Esophagus muscularis mucosa (tissue), 4 donors: ENCODE results near the gene PRPS1. TPM values are rescaled to one million over a fixed set of nuclear protein-coding genes. Genes with fewer than 3 reads are reported as not detected.
A peak's percentile ranks its signal among the peaks of the same experiment; 100 is the strongest.

Experiments
- DNase-seq: peaks from one replicate; pipeline ENCODE4 v3.0.0-alpha.2; 2017; ENCODE audit errors: extremely low spot score
- H3K27ac ChIP-seq, 4 donors: fragments of 200-600 bp; sonication (generic); replicated peaks in 1 of 4; 1 replicate in 3 of 4; 2 replicates in 1 of 4; pipeline ENCODE4 v1.5.1; 2016 to 2019; ENCODE audit warnings: mild to moderate bottlenecking in 1 of 4
- H3K27me3 ChIP-seq, 4 donors: fragments of 200-600 bp; sonication (generic); one replicate each; pipeline versions ENCODE4 v1.5.1 to v1.6.0; 2016 to 2019
- H3K36me3 ChIP-seq, 4 donors: fragments of 200-600 bp; sonication (generic); one replicate each; pipeline ENCODE4 v1.5.1; 2016 to 2019
- H3K4me1 ChIP-seq, 4 donors: fragments of 200-600 bp; sonication (generic); one replicate each; pipeline ENCODE4 v1.5.1; 2016 to 2019
- H3K4me3 ChIP-seq, 4 donors: fragments of 200-600 bp; sonication (generic); 1 replicate in 2 of 4; 2 replicates in 2 of 4; pipeline ENCODE4 v1.5.1; 2016 to 2019; ENCODE audit warnings: mild to moderate bottlenecking in 4 of 4, moderate library complexity in 1 of 4
- H3K9me3 ChIP-seq, 4 donors: fragments of 200-600 bp; sonication (generic); 1 replicate in 3 of 4; 2 replicates in 1 of 4; pipeline ENCODE4 v1.5.1; 2016 to 2019
- EP300 ChIP-seq: sonication (generic); formaldehyde crosslinking; IDR thresholded peaks from one replicate; pipeline ENCODE4 v1.6.1; 2017; ENCODE audit warnings: antibody characterized with exemption
- POLR2A ChIP-seq: fragments of 450-650 bp; IDR thresholded peaks from one replicate; pipeline ENCODE4 v1.6.1; 2017; ENCODE audit warnings: antibody characterized with exemption, moderate library complexity, mild to moderate bottlenecking, low read depth
- POLR2AphosphoS5 ChIP-seq, 2 donors: sonication (generic); formaldehyde crosslinking; IDR thresholded peaks; one replicate each; pipeline ENCODE4 v1.6.1; 2017; ENCODE audit warnings: antibody characterized with exemption in 2 of 2
- WGBS: methylation state at CpG from one replicate; pipeline ENCODE4 v1.1.5; 2018; 5-methylcytosine and 5-hydroxymethylcytosine counted together
- intact Hi-C: fragments of 100-400 bp; cut with DNase I; formaldehyde crosslinking; loops from one replicate; pipeline ENCODE4 v1.15.1; 2023
- total RNA-seq, 4 donors: library from RNA; depleted of rRNA; stranded (reverse); fragments of >200 nt; gene quantifications; one replicate each; pipeline versions ENCODE4 v1.1.0 to v1.2.1, GENCODE V29; 2016
- TF ChIP-seq, protein P1 (sequence below), 3 experiments: fragments of 200-600 bp in 2 of 3; fragments of 450-650 bp in 1 of 3; sonication (generic) in 2 of 3; IDR thresholded peaks; one replicate each; pipeline ENCODE4 v1.5.1; 2017 to 2019; ENCODE audit warnings: antibody characterized with exemption in 3 of 3, mild to moderate bottlenecking in 2 of 3, moderate library complexity in 1 of 3

The PRPS1 gene
- total RNA-seq, 4 donors from 2014 or later: 17.0 to 36.0 (median 23.4) TPM

DNA sequence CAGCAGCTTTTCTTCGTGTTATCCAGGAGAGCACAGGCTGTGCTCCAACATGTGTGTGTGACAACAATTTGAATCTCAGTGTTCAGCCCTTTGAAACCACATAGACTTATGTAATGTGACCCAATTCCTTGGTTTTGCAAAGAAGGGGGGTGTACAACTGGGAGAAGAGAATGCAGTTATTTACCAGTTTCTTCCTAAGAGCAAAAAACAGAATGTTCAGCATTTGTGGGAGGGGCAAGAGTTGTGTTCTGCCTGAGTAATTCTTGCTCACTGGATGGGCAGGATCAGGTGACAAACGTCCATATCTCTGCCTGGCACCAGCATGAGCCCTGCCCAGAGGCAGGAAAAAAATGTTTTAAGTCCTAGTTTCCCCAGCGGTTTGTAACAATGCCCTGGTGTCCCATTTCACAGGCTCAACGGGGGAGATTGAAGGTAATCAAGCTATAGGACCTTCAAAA lies 72.0 kb downstream of the PRPS1 start:
- WGBS: 23% methylated on average over 4 of the region's 4 CpGs
- TF ChIP-seq, protein P1, sequence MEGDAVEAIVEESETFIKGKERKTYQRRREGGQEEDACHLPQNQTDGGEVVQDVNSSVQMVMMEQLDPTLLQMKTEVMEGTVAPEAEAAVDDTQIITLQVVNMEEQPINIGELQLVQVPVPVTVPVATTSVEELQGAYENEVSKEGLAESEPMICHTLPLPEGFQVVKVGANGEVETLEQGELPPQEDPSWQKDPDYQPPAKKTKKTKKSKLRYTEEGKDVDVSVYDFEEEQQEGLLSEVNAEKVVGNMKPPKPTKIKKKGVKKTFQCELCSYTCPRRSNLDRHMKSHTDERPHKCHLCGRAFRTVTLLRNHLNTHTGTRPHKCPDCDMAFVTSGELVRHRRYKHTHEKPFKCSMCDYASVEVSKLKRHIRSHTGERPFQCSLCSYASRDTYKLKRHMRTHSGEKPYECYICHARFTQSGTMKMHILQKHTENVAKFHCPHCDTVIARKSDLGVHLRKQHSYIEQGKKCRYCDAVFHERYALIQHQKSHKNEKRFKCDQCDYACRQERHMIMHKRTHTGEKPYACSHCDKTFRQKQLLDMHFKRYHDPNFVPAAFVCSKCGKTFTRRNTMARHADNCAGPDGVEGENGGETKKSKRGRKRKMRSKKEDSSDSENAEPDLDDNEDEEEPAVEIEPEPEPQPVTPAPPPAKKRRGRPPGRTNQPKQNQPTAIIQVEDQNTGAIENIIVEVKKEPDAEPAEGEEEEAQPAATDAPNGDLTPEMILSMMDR (IDR thresholded peaks at IDR 0.05): no peak
- TF ChIP-seq EP300 (peak; percentile 41), POLR2AphosphoS5 (IDR thresholded peaks at IDR 0.05) (peak; percentile 61 to 83), POLR2A (no peak)
- Histone ChIP-seq H3K4me1 (peaks cover 0 to 27% (median 20%) of the 10 kb centered on the region in 4 donors), H3K9me3 (no peaks in the 10 kb centered on the region), H3K4me3 (no peak overlapping the region), H3K36me3 (no peaks in the 10 kb centered on the region), H3K27me3 (no peaks in the 10 kb centered on the region), H3K27ac (peak overlapping the region; percentile 46 to 70 (median 64))
- no peak for DNase-seq
- intact Hi-C loops: no loop called here

Other genes with a start within 250 kb of the PRPS1 start
- gene FRMPD3, start 178.9 kb upstream of the PRPS1 start, total RNA-seq: under 1 TPM in 2 of 4 donors, not detected in 2; 0.06 to 0.19 TPM
- gene TSC22D3, start 147.3 kb downstream of the PRPS1 start, total RNA-seq: 1,000 to 10,000 TPM in 2 of 4 donors, 100 to 1,000 TPM in 2; 389 to 1,047 (median 786) TPM
- not detected for gene NCBP2L, start 149.2 kb downstream of the PRPS1 start, total RNA-seq
- gene MID2, start 197.4 kb downstream of the PRPS1 start, total RNA-seq: 10 to 100 TPM; 37.1 to 65.9 (median 52.4) TPM